Loucy (cell line): ENCODE results near the gene MARCKSL1.
"Not testable (repeated sequence)": the region's sequence is repeated elsewhere in the genome, so short reads cannot be mapped to it uniquely, and the experiment has no call there.

Experiments
- H2AFZ ChIP-seq: fragments of 200-600 bp; sonication (generic); 2 replicates; pipeline ENCODE4 v1.6.0; 2016; ENCODE audit warnings: antibody characterized with exemption, mild to moderate bottlenecking, low read length, moderate library complexity
- H3F3A ChIP-seq: fragments of 200-600 bp; 2 replicates; pipeline ENCODE4 v1.6.0; 2016; ENCODE audit warnings: antibody characterized with exemption, low read depth, mild to moderate bottlenecking
- H3K27me3 ChIP-seq: fragments of 200-600 bp; sonication (generic); 2 replicates; pipeline ENCODE4 v1.6.1; 2014; ENCODE audit warnings: low read length, mild to moderate bottlenecking; ENCODE audit not compliant: insufficient read depth, poor library complexity, severe bottlenecking
- H3K36me3 ChIP-seq: fragments of 200-600 bp; sonication (generic); 2 replicates; pipeline ENCODE4 v1.6.1; 2016; ENCODE audit warnings: low read length; ENCODE audit not compliant: insufficient read depth
- H3K4me1 ChIP-seq: fragments of 200-600 bp; sonication (generic); 2 replicates; pipeline ENCODE4 v1.5.1; 2014; ENCODE audit warnings: low read length, mild to moderate bottlenecking; ENCODE audit not compliant: insufficient read depth, poor library complexity, severe bottlenecking
- H3K4me2 ChIP-seq: fragments of 200-600 bp; sonication (generic); 2 replicates; pipeline ENCODE4 v1.6.0; 2014; ENCODE audit warnings: antibody characterized with exemption, low read length, low read depth, mild to moderate bottlenecking; ENCODE audit not compliant: poor library complexity, severe bottlenecking
- H3K4me3 ChIP-seq: fragments of 200-600 bp; sonication (generic); 2 replicates; pipeline ENCODE4 v1.5.1; 2014; ENCODE audit warnings: low read length, mild to moderate bottlenecking, mixed read lengths; ENCODE audit not compliant: poor library complexity, severe bottlenecking
- H3K79me2 ChIP-seq: fragments of 200-600 bp; sonication (generic); 2 replicates; pipeline ENCODE4 v1.6.1; 2014; ENCODE audit warnings: low read length; ENCODE audit not compliant: insufficient read depth
- H3K9ac ChIP-seq: fragments of 200-600 bp; sonication (generic); 2 replicates; pipeline ENCODE4 v1.6.0; 2014; ENCODE audit warnings: mild to moderate bottlenecking, low read depth, low read length, moderate library complexity; ENCODE audit not compliant: poor library complexity, severe bottlenecking
- H3K9me2 ChIP-seq: fragments of 200-600 bp; sonication (generic); replicated peaks from 2 replicates; pipeline ENCODE4 v1.6.1; 2016; ENCODE audit warnings: low read depth, low read length, mixed read lengths
- H3K9me3 ChIP-seq: fragments of 200-600 bp; sonication (generic); 2 replicates; pipeline ENCODE4 v1.6.1; 2014; ENCODE audit warnings: mild to moderate bottlenecking, antibody characterized with exemption, low read length, low read depth; ENCODE audit not compliant: insufficient read depth
- H4K20me1 ChIP-seq: fragments of 200-600 bp; sonication (generic); 2 replicates; pipeline ENCODE4 v1.6.0; 2014; ENCODE audit warnings: antibody characterized with exemption, low read length, mild to moderate bottlenecking; ENCODE audit not compliant: insufficient read depth, poor library complexity, severe bottlenecking
- CTCF ChIP-seq: fragments of 200-600 bp; sonication (generic); conservative IDR thresholded peaks from 2 replicates; pipeline ENCODE4 v1.5.1; 2014; ENCODE audit warnings: mild to moderate bottlenecking, antibody characterized with exemption, low read length
- EZH2phosphoT487 ChIP-seq: fragments of 200-600 bp; IDR thresholded peaks from 2 replicates; pipeline ENCODE4 v1.6.1; 2018; ENCODE audit warnings: antibody characterized with exemption, mild to moderate bottlenecking, moderate library complexity, borderline replicate concordance

The MARCKSL1 gene

DNA sequence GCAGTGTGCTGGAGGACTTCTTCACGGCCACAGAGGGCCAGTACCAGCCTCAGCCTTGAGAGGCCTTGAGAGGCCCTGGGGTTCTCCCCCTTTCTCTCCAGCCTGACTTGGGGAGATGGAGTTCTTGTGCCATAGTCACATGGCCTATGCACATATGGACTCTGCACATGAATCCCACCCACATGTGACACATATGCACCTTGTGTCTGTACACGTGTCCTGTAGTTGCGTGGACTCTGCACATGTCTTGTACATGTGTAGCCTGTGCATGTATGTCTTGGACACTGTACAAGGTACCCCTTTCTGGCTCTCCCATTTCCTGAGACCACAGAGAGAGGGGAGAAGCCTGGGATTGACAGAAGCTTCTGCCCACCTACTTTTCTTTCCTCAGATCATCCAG is 50.4 kb downstream of the MARCKSL1 start:
- TF ChIP-seq CTCF, result no peak
- TF ChIP-seq EZH2phosphoT487, result no peak
- no peaks in the 10 kb centered on the region for H3K27me3 ChIP-seq
- H3K4me1 ChIP-seq, result peaks cover 8% of the 10 kb centered on the region
- H3K79me2 ChIP-seq, result no peaks in the 10 kb centered on the region
- H3K4me2 ChIP-seq, result no peak overlapping the region
- H2AFZ ChIP-seq, result no peak overlapping the region
- no peaks in the 10 kb centered on the region for H3K9me3 ChIP-seq
- H4K20me1 ChIP-seq, result no peaks in the 10 kb centered on the region
- no peak overlapping the region for H3K4me3 ChIP-seq
- no peaks in the 10 kb centered on the region for H3K9me2 ChIP-seq
- no peak overlapping the region for H3K9ac ChIP-seq
- peaks cover 3% of the 10 kb centered on the region; the same call in 1 of the 2 replicates for H3F3A ChIP-seq
- H3K36me3 ChIP-seq, result peaks cover 26% of the 10 kb centered on the region; the same call in 1 of the 2 replicates

DNA sequence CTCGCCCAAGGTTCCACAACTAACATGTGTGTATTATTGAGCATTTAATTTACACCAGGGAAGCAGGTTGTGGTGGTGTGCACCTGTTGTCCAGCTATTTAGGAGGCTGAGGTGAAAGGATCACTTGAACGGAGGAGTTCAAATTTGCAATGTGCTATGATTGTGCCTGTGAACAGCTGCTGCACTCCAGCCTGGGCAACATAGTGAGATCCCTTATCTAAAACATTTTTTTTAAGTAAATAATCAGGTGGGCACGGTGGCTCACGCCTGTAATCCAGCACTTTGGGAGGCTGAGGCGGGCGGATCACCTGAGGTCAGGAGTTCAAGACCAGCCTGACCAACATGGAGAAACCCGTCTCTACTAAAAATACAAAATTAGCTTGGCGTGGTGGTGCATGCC is 51.3 kb downstream of the MARCKSL1 start:
- H3K4me2 ChIP-seq, H3K79me2 ChIP-seq, H3K4me1 ChIP-seq, H3K9me3 ChIP-seq, H3K9ac ChIP-seq, H2AFZ ChIP-seq, H4K20me1 ChIP-seq, H3K9me2 ChIP-seq, H3F3A ChIP-seq, H3K4me3 ChIP-seq, H3K27me3 ChIP-seq: not testable (repeated sequence)
- peaks cover 33% of the 10 kb centered on the region; the same call in 1 of the 2 replicates for H3K36me3 ChIP-seq
